GM23248 (cell line): ENCODE data around the gene LPCAT2.

Source experiments
- EZH2 ChIP-seq: fragments of 200-600 bp; sonication (generic); IDR thresholded peaks from 2 replicates; pipeline ENCODE4 v1.6.1; 2018; ENCODE audit warnings: antibody characterized with exemption, mild to moderate bottlenecking; ENCODE audit not compliant: insufficient read depth, poor library complexity, severe bottlenecking
- EZH2phosphoT487 ChIP-seq: fragments of 200-600 bp; sonication (generic); IDR thresholded peaks from 2 replicates; pipeline ENCODE4 v1.6.1; 2018; ENCODE audit warnings: antibody characterized with exemption, moderate library complexity, mild to moderate bottlenecking, low read depth; ENCODE audit not compliant: insufficient read depth

DNA sequence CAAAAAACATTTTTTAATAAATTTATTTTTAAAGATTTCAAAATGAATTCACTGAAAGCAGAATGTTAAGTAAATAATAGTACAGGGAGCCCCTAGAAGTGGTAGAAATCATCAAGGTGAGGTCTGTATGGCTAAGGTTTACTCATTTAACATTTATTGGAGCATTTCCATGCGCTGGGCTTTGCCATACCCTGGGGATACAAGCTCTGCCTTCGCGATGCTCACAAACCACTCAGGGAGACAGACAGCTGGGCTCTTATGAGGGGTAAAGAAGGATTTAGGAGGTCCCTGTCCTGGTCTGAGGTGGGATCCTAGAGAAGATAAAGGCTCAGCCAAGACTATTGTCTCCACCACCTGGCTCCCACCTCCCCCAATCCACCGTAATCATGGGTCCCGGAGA lies 11.3 kb upstream of the LPCAT2 start:
- TF ChIP-seq EZH2 (no peak), EZH2phosphoT487 (no peak)
